ENCODE results near the gene CADM1.

- TF ChIP-seq POLR2AphosphoS5 (IDR thresholded peaks at IDR 0.05) (no peak), CTCF (IDR thresholded peaks at IDR 0.05 in 8 of 11, conservative IDR thresholded peaks at IDR 0.05 in 3 of 11) (no peak), POLR2A (IDR thresholded peaks at IDR 0.05) (no peak)
These were observed 379.4 kb downstream of the CADM1 start for GRCh38 chr11:115124786-115125185.
